Measurements from ENCODE around the gene PPBP.

DNA sequence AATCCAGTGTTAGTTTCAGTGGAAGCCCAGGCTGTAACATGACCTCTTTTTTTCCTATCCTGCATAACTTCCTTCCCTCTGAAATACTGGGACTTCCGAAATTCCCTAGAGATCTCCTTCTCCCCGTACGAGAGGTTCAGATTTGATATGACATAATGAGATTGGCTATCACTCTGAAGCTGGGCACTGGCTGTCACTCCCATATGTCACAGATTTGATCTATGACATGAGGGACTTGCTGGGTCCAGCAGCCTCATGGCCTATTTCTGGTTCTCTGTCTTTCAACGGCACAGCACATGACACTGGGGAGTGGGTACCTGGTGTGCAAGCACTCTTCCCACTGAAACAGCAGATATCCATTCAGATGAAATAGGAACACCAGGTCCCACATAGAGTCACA is 42.9 kb downstream of the PPBP start:
- no peak for TF ChIP-seq EP300 (conservative IDR thresholded peaks at IDR 0.05; ENCODE audit: poor library complexity, severe bottlenecking)
- TF ChIP-seq, protein P1, sequence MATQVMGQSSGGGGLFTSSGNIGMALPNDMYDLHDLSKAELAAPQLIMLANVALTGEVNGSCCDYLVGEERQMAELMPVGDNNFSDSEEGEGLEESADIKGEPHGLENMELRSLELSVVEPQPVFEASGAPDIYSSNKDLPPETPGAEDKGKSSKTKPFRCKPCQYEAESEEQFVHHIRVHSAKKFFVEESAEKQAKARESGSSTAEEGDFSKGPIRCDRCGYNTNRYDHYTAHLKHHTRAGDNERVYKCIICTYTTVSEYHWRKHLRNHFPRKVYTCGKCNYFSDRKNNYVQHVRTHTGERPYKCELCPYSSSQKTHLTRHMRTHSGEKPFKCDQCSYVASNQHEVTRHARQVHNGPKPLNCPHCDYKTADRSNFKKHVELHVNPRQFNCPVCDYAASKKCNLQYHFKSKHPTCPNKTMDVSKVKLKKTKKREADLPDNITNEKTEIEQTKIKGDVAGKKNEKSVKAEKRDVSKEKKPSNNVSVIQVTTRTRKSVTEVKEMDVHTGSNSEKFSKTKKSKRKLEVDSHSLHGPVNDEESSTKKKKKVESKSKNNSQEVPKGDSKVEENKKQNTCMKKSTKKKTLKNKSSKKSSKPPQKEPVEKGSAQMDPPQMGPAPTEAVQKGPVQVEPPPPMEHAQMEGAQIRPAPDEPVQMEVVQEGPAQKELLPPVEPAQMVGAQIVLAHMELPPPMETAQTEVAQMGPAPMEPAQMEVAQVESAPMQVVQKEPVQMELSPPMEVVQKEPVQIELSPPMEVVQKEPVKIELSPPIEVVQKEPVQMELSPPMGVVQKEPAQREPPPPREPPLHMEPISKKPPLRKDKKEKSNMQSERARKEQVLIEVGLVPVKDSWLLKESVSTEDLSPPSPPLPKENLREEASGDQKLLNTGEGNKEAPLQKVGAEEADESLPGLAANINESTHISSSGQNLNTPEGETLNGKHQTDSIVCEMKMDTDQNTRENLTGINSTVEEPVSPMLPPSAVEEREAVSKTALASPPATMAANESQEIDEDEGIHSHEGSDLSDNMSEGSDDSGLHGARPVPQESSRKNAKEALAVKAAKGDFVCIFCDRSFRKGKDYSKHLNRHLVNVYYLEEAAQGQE (IDR thresholded peaks at IDR 0.05; ENCODE audit: borderline replicate concordance) = no peak
- TF ChIP-seq EZH2 (IDR thresholded peaks at IDR 0.05; ENCODE audit: borderline replicate concordance, insufficient read depth, low read length, poor library complexity, severe bottlenecking) = no peak
- no peak for TF ChIP-seq POLR2AphosphoS5 (IDR thresholded peaks at IDR 0.05)
- TF ChIP-seq, protein P2, sequence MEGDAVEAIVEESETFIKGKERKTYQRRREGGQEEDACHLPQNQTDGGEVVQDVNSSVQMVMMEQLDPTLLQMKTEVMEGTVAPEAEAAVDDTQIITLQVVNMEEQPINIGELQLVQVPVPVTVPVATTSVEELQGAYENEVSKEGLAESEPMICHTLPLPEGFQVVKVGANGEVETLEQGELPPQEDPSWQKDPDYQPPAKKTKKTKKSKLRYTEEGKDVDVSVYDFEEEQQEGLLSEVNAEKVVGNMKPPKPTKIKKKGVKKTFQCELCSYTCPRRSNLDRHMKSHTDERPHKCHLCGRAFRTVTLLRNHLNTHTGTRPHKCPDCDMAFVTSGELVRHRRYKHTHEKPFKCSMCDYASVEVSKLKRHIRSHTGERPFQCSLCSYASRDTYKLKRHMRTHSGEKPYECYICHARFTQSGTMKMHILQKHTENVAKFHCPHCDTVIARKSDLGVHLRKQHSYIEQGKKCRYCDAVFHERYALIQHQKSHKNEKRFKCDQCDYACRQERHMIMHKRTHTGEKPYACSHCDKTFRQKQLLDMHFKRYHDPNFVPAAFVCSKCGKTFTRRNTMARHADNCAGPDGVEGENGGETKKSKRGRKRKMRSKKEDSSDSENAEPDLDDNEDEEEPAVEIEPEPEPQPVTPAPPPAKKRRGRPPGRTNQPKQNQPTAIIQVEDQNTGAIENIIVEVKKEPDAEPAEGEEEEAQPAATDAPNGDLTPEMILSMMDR (IDR thresholded peaks at IDR 0.05; ENCODE audit: poor library complexity, severe bottlenecking) = no peak
- TF ChIP-seq TAF1 (IDR thresholded peaks at IDR 0.05; ENCODE audit: low read depth) = no peak
- TF ChIP-seq RAD21 (conservative IDR thresholded peaks at IDR 0.05) = no peak
- TF ChIP-seq MXI1 (conservative IDR thresholded peaks at IDR 0.05; ENCODE audit: poor library complexity, severe bottlenecking) = no peak
